IMR-90 (cell line): ENCODE measurements around the gene CATSPER4. TPM values are rescaled to one million over a fixed set of nuclear protein-coding genes. Genes with fewer than 3 reads are reported as not detected.

Source experiments
- ATAC-seq: fragments of 200-7000 bp; cut with Tn5 transposase; 2 replicates; pipeline ENCODE4 v1.9.1; 2020; ENCODE audit warnings: low read depth, mild to moderate bottlenecking, moderate library complexity
- BruUV-seq: library from RNA; stranded (reverse); fragments of 400-500 nt; replicated peaks from 2 replicates; lab custom pipeline; 2021; lab: Mats Ljungman, UMichigan
- CTCF ChIA-PET: fragments of 300-600 bp; formaldehyde crosslinking; extraction: SDS; loops from one replicate; lab custom pipeline; 2021; ENCODE audit warnings: antibody characterized with exemption; lab: Yijun Ruan, JAX
- POLR2A ChIA-PET: fragments of 300-600 bp; sonication (Branson Sonifier 250); formaldehyde crosslinking; loops from one replicate; lab custom pipeline; 2022; ENCODE audit warnings: antibody characterized with exemption; ENCODE audit not compliant: unreplicated experiment; lab: Charles Lee
- DNase-seq: peaks from one replicate; pipeline ENCODE4 v3.0.0; 2013
- H2AFZ ChIP-seq: replicated peaks from 2 replicates; pipeline ENCODE3; 2013; ENCODE audit warnings: low read length, mild to moderate bottlenecking; ENCODE audit not compliant: poor library complexity
- H2AK5ac ChIP-seq: 2 replicates; pipeline ENCODE4 v1.6.1; 2013; ENCODE audit warnings: low read depth, low read length, inconsistent platforms
- H2AK9ac ChIP-seq: replicated peaks from 2 replicates; pipeline ENCODE3; 2013; ENCODE audit warnings: mild to moderate bottlenecking, low read depth, low read length, moderate library complexity; ENCODE audit not compliant: poor library complexity
- H2BK120ac ChIP-seq: 2 replicates; pipeline ENCODE4 v1.6.1; 2013; ENCODE audit warnings: low read depth, low read length, inconsistent platforms
- H2BK15ac ChIP-seq: 3 replicates; pipeline ENCODE4 v1.6.1; 2013; ENCODE audit warnings: low read depth, low read length, inconsistent platforms
- H2BK20ac ChIP-seq: 2 replicates; pipeline ENCODE4 v1.6.1; 2013; ENCODE audit warnings: low read depth, mild to moderate bottlenecking, inconsistent platforms, low read length, moderate library complexity
- H2BK5ac ChIP-seq: 2 replicates; pipeline ENCODE4 v1.6.1; 2013; ENCODE audit warnings: mild to moderate bottlenecking, low read depth, low read length, inconsistent platforms; ENCODE audit not compliant: poor library complexity, severe bottlenecking
- H3K14ac ChIP-seq: replicated peaks from 2 replicates; pipeline ENCODE4 v1.6.1; 2013; ENCODE audit warnings: low read depth, low read length, inconsistent platforms
- H3K18ac ChIP-seq: 2 replicates; pipeline ENCODE4 v1.6.1; 2013; ENCODE audit warnings: low read depth, low read length, control low read depth
- H3K23ac ChIP-seq: 2 replicates; pipeline ENCODE4 v1.6.1; 2013; ENCODE audit warnings: low read depth, low read length, inconsistent platforms
- H3K27ac ChIP-seq: 2 replicates; pipeline ENCODE4 v1.5.1; 2013; ENCODE audit warnings: mild to moderate bottlenecking, control low read depth, low read length; ENCODE audit not compliant: insufficient read depth
- H3K27me3 ChIP-seq: 2 replicates; pipeline ENCODE4 v1.6.1; 2013; ENCODE audit warnings: low read length; ENCODE audit not compliant: control insufficient read depth, insufficient read depth
- H3K36me3 ChIP-seq: 2 replicates; pipeline ENCODE4 v1.6.1; 2013; ENCODE audit warnings: low read length, mixed read lengths; ENCODE audit not compliant: control insufficient read depth, insufficient read depth
- H3K4ac ChIP-seq: 2 replicates; pipeline ENCODE4 v1.6.1; 2013; ENCODE audit warnings: low read depth, low read length, inconsistent platforms
- H3K4me1 ChIP-seq: 2 replicates; pipeline ENCODE4 v1.6.1; 2013; ENCODE audit warnings: low read length, mixed read lengths; ENCODE audit not compliant: control insufficient read depth, insufficient read depth
- H3K4me2 ChIP-seq: 2 replicates; pipeline ENCODE4 v1.6.1; 2013; ENCODE audit warnings: low read depth, mild to moderate bottlenecking, control low read depth, low read length, moderate library complexity
- H3K4me3 ChIP-seq: 2 replicates; pipeline ENCODE4 v1.5.1; 2013; ENCODE audit warnings: low read depth, mild to moderate bottlenecking, control low read depth, low read length, moderate library complexity; ENCODE audit not compliant: insufficient read depth
- H3K56ac ChIP-seq: 2 replicates; pipeline ENCODE4 v1.6.1; 2013; ENCODE audit warnings: low read length, inconsistent platforms; ENCODE audit not compliant: insufficient read depth; ENCODE audit errors: extremely low read depth
- H3K79me1 ChIP-seq, 2 experiments: 2 replicates each; pipeline ENCODE4 v1.6.1; 2013; ENCODE audit warnings: low read length in 2 of 2, inconsistent platforms in 1 of 2, low read depth in 1 of 2
- H3K9ac ChIP-seq: 2 replicates; pipeline ENCODE4 v1.6.1; 2013; ENCODE audit warnings: low read depth, low read length, control low read depth
- H3K9me1 ChIP-seq: 2 replicates; pipeline ENCODE4 v1.6.1; 2013; ENCODE audit warnings: low read length, inconsistent platforms; ENCODE audit not compliant: insufficient read depth
- H3K9me3 ChIP-seq: 2 replicates; pipeline ENCODE4 v1.6.1; 2013; ENCODE audit warnings: low read length; ENCODE audit not compliant: control insufficient read depth, insufficient read depth
- H4K20me1 ChIP-seq: 2 replicates; pipeline ENCODE4 v1.6.1; 2013; ENCODE audit warnings: low read length, inconsistent platforms; ENCODE audit not compliant: insufficient read depth
- H4K5ac ChIP-seq: 2 replicates; pipeline ENCODE4 v1.6.1; 2013; ENCODE audit warnings: mild to moderate bottlenecking, low read depth, low read length, control low read depth
- H4K8ac ChIP-seq, 2 experiments: 2 replicates each; pipeline ENCODE4 v1.6.1; 2013; ENCODE audit warnings: low read depth in 2 of 2, low read length in 2 of 2, control low read depth in 1 of 2, inconsistent platforms in 1 of 2
- H4K91ac ChIP-seq: 2 replicates; pipeline ENCODE4 v1.6.1; 2013; ENCODE audit warnings: low read depth, low read length, inconsistent platforms; ENCODE audit not compliant: insufficient read depth
- CHD1 ChIP-seq: IDR thresholded peaks from 2 replicates; pipeline ENCODE4 v1.6.1; 2012; ENCODE audit warnings: low read depth, low read length, improper control_type of control experiment
- CTCF ChIP-seq: conservative IDR thresholded peaks from 2 replicates; pipeline ENCODE4 v1.5.1; 2012; ENCODE audit warnings: mild to moderate bottlenecking, low read depth, low read length, improper control_type of control experiment
- ELK1 ChIP-seq: fragments of 150-350 bp; IDR thresholded peaks from 2 replicates; pipeline ENCODE4 v1.6.1; 2016; ENCODE audit warnings: low read depth, mild to moderate bottlenecking, low read length, moderate library complexity, borderline replicate concordance
- FOS ChIP-seq: fragments of 150-350 bp; IDR thresholded peaks from 2 replicates; pipeline ENCODE4 v1.6.1; 2016; ENCODE audit warnings: low read depth, low read length
- MAZ ChIP-seq: IDR thresholded peaks from 2 replicates; pipeline ENCODE4 v1.6.1; 2012; ENCODE audit warnings: low read depth, mild to moderate bottlenecking, low read length, improper control_type of control experiment, moderate library complexity, borderline replicate concordance
- NFE2L2 ChIP-seq: fragments of 150-350 bp; IDR thresholded peaks from 2 replicates; pipeline ENCODE4 v1.6.1; 2016; ENCODE audit warnings: low read depth, mild to moderate bottlenecking, low read length
- POLR2A ChIP-seq: IDR thresholded peaks from 2 replicates; pipeline ENCODE4 v1.6.1; 2012; ENCODE audit warnings: mild to moderate bottlenecking, low read depth, low read length
- RAD21 ChIP-seq: IDR thresholded peaks from 2 replicates; pipeline ENCODE4 v1.6.1; 2012; ENCODE audit warnings: low read length, improper control_type of control experiment
- RCOR1 ChIP-seq: IDR thresholded peaks from 2 replicates; pipeline ENCODE4 v1.6.1; 2012; ENCODE audit warnings: mild to moderate bottlenecking, low read length, improper control_type of control experiment; ENCODE audit not compliant: insufficient replicate concordance
- SMC3 ChIP-seq: fragments of 150-350 bp; IDR thresholded peaks from 2 replicates; pipeline ENCODE4 v1.6.1; 2016; ENCODE audit warnings: low read depth, mild to moderate bottlenecking, antibody characterized with exemption, low read length, moderate library complexity
- USF2 ChIP-seq: fragments of 150-350 bp; IDR thresholded peaks from 2 replicates; pipeline ENCODE4 v1.6.1; 2017; ENCODE audit warnings: mild to moderate bottlenecking, antibody characterized with exemption, low read length, low read depth
- WGBS, 2 experiments: methylation state at CpG; one replicate each; pipeline versions ENCODE4 v1.1.5 to v1.1.7; 2013; ENCODE audit warnings: missing lambda C conversion rate in 2 of 2; ENCODE audit not compliant: insufficient read length in 1 of 2; ENCODE audit errors: extremely low coverage in 2 of 2; 5-methylcytosine and 5-hydroxymethylcytosine counted together
- dilution Hi-C: fragments of 300-500 bp; cut with HindIII; formaldehyde crosslinking; loops from one replicate; pipeline ENCODE4 v1.14.3; 2018; ENCODE audit warnings: low sequenced_read_pairs; ENCODE audit not compliant: unreplicated experiment
- in situ Hi-C: fragments of 300-500 bp; cut with MboI; formaldehyde crosslinking; loops from 3 replicates; pipeline ENCODE4 v1.14.3; 2019; ENCODE audit warnings: low sequenced_read_pairs, inconsistent platforms, mixed read lengths
- intact Hi-C: fragments of 100-400 bp; cut with micrococcal nuclease; formaldehyde crosslinking; loops from 2 replicates; pipeline ENCODE4 v1.10.0; 2022
- polyA plus RNA-seq, 3 experiments: library from polyadenylated mRNA; depleted of rRNA; stranded (reverse); fragments of >200 nt; gene quantifications; 2 replicates each; pipeline ENCODE4 v1.2.3, GENCODE V29; 2012; ENCODE audit warnings: low replicate concordance in 1 of 3
- total RNA-seq: library from RNA; depleted of rRNA; stranded (reverse); fragments of >200 nt; gene quantifications from 2 replicates; pipeline ENCODE4 v1.2.3, GENCODE V29; 2012

The CATSPER4 gene
- total and polyA plus RNA-seq, 2 of the 4 experiments (the other 2 are of a cell fraction) = not detected

- H3K27ac ChIP-seq = no peak overlapping the region
- no peak overlapping the region for H2AK5ac ChIP-seq
- H3K79me1 ChIP-seq = peaks cover 1 to 4% of the 10 kb centered on the region in 2 experiments
- no peak overlapping the region for H4K8ac ChIP-seq
- DNase-seq = peak; percentile 23
- peaks cover 4% of the 10 kb centered on the region for H3K4me1 ChIP-seq
- peaks cover 12% of the 10 kb centered on the region; the same call in 1 of the 2 replicates for H3K27me3 ChIP-seq
- no peak overlapping the region for H3K9ac ChIP-seq
- no peak overlapping the region for H3K4me3 ChIP-seq
- ChIA-PET POLR2A (no interaction called here), CTCF (interaction anchor here (0.5 to 1.2 kb wide), 4 partner anchors 20 to 623 kb away, joined by 3 to 5 read pairs (median 3); no protein-coding TSS in a partner anchor)
- H2BK5ac ChIP-seq = no peak overlapping the region
- H3K9me1 ChIP-seq = 0 out of 2 replicates have a peak, but pooled peaks cover 3% of the 10 kb centered on the region
- no peak overlapping the region for H2AK9ac ChIP-seq
- H3K36me3 ChIP-seq = no peaks in the 10 kb centered on the region
- no TSS peak for BruUV-seq
- no peak overlapping the region for H3K4ac ChIP-seq
- H2BK120ac ChIP-seq = no peak overlapping the region
- TF ChIP-seq POLR2A (no peak), USF2 (no peak), MAZ (no peak), RCOR1 (no peak), CTCF (no peak), SMC3 (no peak), ELK1 (no peak), NFE2L2 (no peak), CHD1 (no peak), FOS (no peak), RAD21 (no peak)
- in situ Hi-C loops = no loop called here
- H2BK15ac ChIP-seq = no peak overlapping the region
- no peak overlapping the region for H3K56ac ChIP-seq
- no peak overlapping the region for H3K23ac ChIP-seq
- WGBS, 2 experiments = 64% methylated on average over 8 of the region's 19 CpGs; no CpG with 5 or more reads in 1 of the 2 experiments
- no peak for ATAC-seq
- peak overlapping the region; percentile 18 for H2AFZ ChIP-seq
- no peaks in the 10 kb centered on the region for H3K9me3 ChIP-seq
- no peak overlapping the region for H3K18ac ChIP-seq
- no peak overlapping the region for H2BK20ac ChIP-seq
- H3K14ac ChIP-seq = no peak overlapping the region
- no peaks in the 10 kb centered on the region for H4K20me1 ChIP-seq
- H3K4me2 ChIP-seq = no peak overlapping the region
- H4K5ac ChIP-seq = no peak overlapping the region
- dilution Hi-C loops = no loop called here
- intact Hi-C loops = loop anchor here (1.0 to 5.0 kb wide), 3 partner anchors 60 to 129 kb away; partner anchors contain the start of gene CEP85
- H4K91ac ChIP-seq = no peak overlapping the region
These were observed 25.2 kb upstream of the CATSPER4 start for GRCh38 chr1:26164861-26165842.
